Endothelial cell of umbilical vein (primary cell): ENCODE results near the gene MYO5B. TPM values are rescaled to one million over a fixed set of nuclear protein-coding genes. Genes with fewer than 3 reads are reported as not detected.

ENCODE experiments used
- BruUV-seq: library from RNA; stranded (reverse); fragments of 400-500 nt; replicated peaks from 2 replicates; lab custom pipeline; 2021; lab: Mats Ljungman, UMichigan
- CTCF ChIA-PET: fragments of 300-600, 350-600 bp; sonication (Branson Sonifier 250); formaldehyde crosslinking; loops from one replicate; lab custom pipeline; 2021; ENCODE audit warnings: antibody characterized with exemption, inconsistent platforms; lab: Charles Lee
- POLR2A ChIA-PET: fragments of 300-600, 350-600 bp; sonication (Branson Sonifier 250); formaldehyde crosslinking; loops from one replicate; lab custom pipeline; 2021; ENCODE audit warnings: antibody characterized with exemption, inconsistent platforms; lab: Charles Lee
- DNase-seq: peaks from one replicate; pipeline ENCODE4 v3.0.0-alpha.2; 2011; ENCODE audit warnings: low read depth, low spot score
- FAIRE-seq: peaks from 2 replicates; lab custom pipeline; 2011; peaks lifted over from hg19 to GRCh38; lab: Jason Lieb, UNC
- H2AFZ ChIP-seq: 2 replicates; pipeline ENCODE4 v1.6.0; 2012; ENCODE audit warnings: low read depth, low read length, control low read depth, inconsistent platforms
- H3K27ac ChIP-seq: 2 replicates; pipeline ENCODE4 v1.5.1; 2011; ENCODE audit warnings: low read depth, mild to moderate bottlenecking, control low read depth, low read length, moderate library complexity; ENCODE audit not compliant: insufficient read depth
- H3K27me3 ChIP-seq, 2 experiments: 2 replicates each; pipeline versions ENCODE4 v1.6.0 to v1.6.1; 2011; ENCODE audit warnings: low read length in 2 of 2, mixed read lengths in 1 of 2; ENCODE audit not compliant: control insufficient read depth in 2 of 2, insufficient read depth in 2 of 2
- H3K36me3 ChIP-seq, 2 experiments: 2 replicates in 1 of 2; 3 replicates in 1 of 2; pipeline ENCODE4 v1.5.1; 2011; ENCODE audit warnings: low read length in 2 of 2, mild to moderate bottlenecking in 1 of 2, moderate library complexity in 1 of 2; ENCODE audit not compliant: control insufficient read depth in 2 of 2, insufficient read depth in 2 of 2; ENCODE audit errors: extremely low read depth in 1 of 2
- H3K4me1 ChIP-seq: 3 replicates; pipeline ENCODE4 v1.5.1; 2011; ENCODE audit warnings: mild to moderate bottlenecking, low read length; ENCODE audit not compliant: control insufficient read depth, insufficient read depth; ENCODE audit errors: extremely low read depth
- H3K4me2 ChIP-seq: 2 replicates; pipeline ENCODE4 v1.6.1; 2011; ENCODE audit warnings: low read length, control low read depth, mixed read lengths; ENCODE audit not compliant: insufficient read depth
- H3K4me3 ChIP-seq, 3 experiments: fragments of 200-600 bp in 1 of 3; sonication (generic), shearing (Covaris generic) in 1 of 3; replicated peaks in 1 of 3; 2 replicates each; pipeline ENCODE4 v1.5.1; 2011 to 2016; ENCODE audit warnings: control low read depth in 3 of 3, low read length in 3 of 3, mild to moderate bottlenecking in 2 of 3, inconsistent platforms in 1 of 3, low read depth in 1 of 3, moderate library complexity in 1 of 3; ENCODE audit not compliant: insufficient read depth in 1 of 3
- H3K79me2 ChIP-seq: 2 replicates; pipeline ENCODE4 v1.6.0; 2012; ENCODE audit warnings: low read length, inconsistent platforms; ENCODE audit not compliant: control insufficient read depth, insufficient read depth
- H3K9ac ChIP-seq: replicated peaks from 2 replicates; pipeline ENCODE3; 2011; ENCODE audit warnings: low read length, control low read depth; ENCODE audit not compliant: insufficient read depth; ENCODE audit errors: extremely low read depth
- H3K9me1 ChIP-seq: replicated peaks from 3 replicates; pipeline ENCODE4 v1.6.0; 2011; ENCODE audit warnings: mild to moderate bottlenecking, low read length; ENCODE audit not compliant: control insufficient read depth, insufficient read depth; ENCODE audit errors: extremely low read depth
- H3K9me3 ChIP-seq: replicated peaks from 2 replicates; pipeline ENCODE4 v1.5.1; 2012; ENCODE audit warnings: low read length, inconsistent platforms; ENCODE audit not compliant: control insufficient read depth, insufficient read depth
- H4K20me1 ChIP-seq: replicated peaks from 2 replicates; pipeline ENCODE3; 2011; ENCODE audit warnings: mild to moderate bottlenecking, low read length; ENCODE audit not compliant: control insufficient read depth, insufficient read depth; ENCODE audit errors: extremely low read depth
- CTCF ChIP-seq, 2 donors: IDR thresholded peaks; 1 replicate in 1 of 2; 2 replicates in 1 of 2; pipeline ENCODE4 v1.5.1; 2011; ENCODE audit warnings: low read length in 2 of 2, mild to moderate bottlenecking in 2 of 2, moderate library complexity in 2 of 2, control low read depth in 1 of 2, inconsistent platforms in 1 of 2, low read depth in 1 of 2; ENCODE audit not compliant: insufficient read depth in 1 of 2; ENCODE audit errors: extremely low read depth in 1 of 2
- EZH2 ChIP-seq: IDR thresholded peaks from 2 replicates; pipeline ENCODE4 v1.6.1; 2012; ENCODE audit warnings: borderline replicate concordance, low read depth, mild to moderate bottlenecking, moderate library complexity, low read length, inconsistent platforms; ENCODE audit not compliant: severe bottlenecking
- FOS ChIP-seq: IDR thresholded peaks from 2 replicates; pipeline ENCODE4 v1.6.1; 2011; ENCODE audit warnings: mild to moderate bottlenecking, low read length, moderate library complexity, borderline replicate concordance; ENCODE audit not compliant: insufficient read depth
- GATA2 ChIP-seq: IDR thresholded peaks from 2 replicates; pipeline ENCODE4 v1.7.0; 2011; ENCODE audit warnings: low read depth, mild to moderate bottlenecking, moderate library complexity, mixed read lengths, low read length; ENCODE audit not compliant: insufficient read length, insufficient read depth
- JUN ChIP-seq: IDR thresholded peaks from 2 replicates; pipeline ENCODE4 v1.6.1; 2011; ENCODE audit warnings: borderline replicate concordance, low read depth; ENCODE audit not compliant: insufficient read length, insufficient read depth
- MYC ChIP-seq: IDR thresholded peaks from one replicate; pipeline ENCODE4 v1.6.1; 2011; ENCODE audit warnings: mild to moderate bottlenecking, low read depth, low read length
- POLR2A ChIP-seq: IDR thresholded peaks from 2 replicates; pipeline ENCODE4 v1.6.1; 2012; ENCODE audit warnings: low read depth, mild to moderate bottlenecking, control low read depth, low read length
- POLR2AphosphoS5 ChIP-seq: IDR thresholded peaks from 2 replicates; pipeline ENCODE4 v1.6.1; 2012; ENCODE audit warnings: low read depth, mild to moderate bottlenecking, control low read depth, low read length, moderate library complexity; ENCODE audit not compliant: insufficient read depth
- dilution Hi-C: fragments of 300-500 bp; cut with MboI; formaldehyde crosslinking; loops from one replicate; pipeline ENCODE4 v1.15.0; 2019; ENCODE audit warnings: low sequenced_read_pairs; ENCODE audit not compliant: extremely low pct_ligation_motif_present
- intact Hi-C: fragments of 100-400 bp; cut with micrococcal nuclease; formaldehyde crosslinking; loops from one replicate; pipeline ENCODE4 v1.10.0; 2022
- polyA plus RNA-seq, 4 experiments: library from polyadenylated mRNA; depleted of rRNA in 3 of 4; stranded (reverse) in 3 of 4; unstranded in 1 of 4; fragments of >200 nt; gene quantifications; 2 replicates each; pipeline versions ENCODE4 v1.2.1 to v1.2.3, GENCODE V29; 2011 to 2012; ENCODE audit warnings: missing spikeins in 1 of 4
- total RNA-seq: library from RNA; stranded (reverse); gene quantifications from 2 replicates; pipeline ENCODE4 v1.2.3, GENCODE V29; 2021
- TF ChIP-seq, protein P1 (sequence below): IDR thresholded peaks from 2 replicates; pipeline ENCODE4 v1.6.1; 2011; ENCODE audit not compliant: insufficient read depth, insufficient read length

MYO5B gene
- total and polyA plus RNA-seq, 2 donors (not counting 3 experiments of a cell fraction or from before 2014, with no cell fraction given) = 0.54 to 1.1 TPM

DNA sequence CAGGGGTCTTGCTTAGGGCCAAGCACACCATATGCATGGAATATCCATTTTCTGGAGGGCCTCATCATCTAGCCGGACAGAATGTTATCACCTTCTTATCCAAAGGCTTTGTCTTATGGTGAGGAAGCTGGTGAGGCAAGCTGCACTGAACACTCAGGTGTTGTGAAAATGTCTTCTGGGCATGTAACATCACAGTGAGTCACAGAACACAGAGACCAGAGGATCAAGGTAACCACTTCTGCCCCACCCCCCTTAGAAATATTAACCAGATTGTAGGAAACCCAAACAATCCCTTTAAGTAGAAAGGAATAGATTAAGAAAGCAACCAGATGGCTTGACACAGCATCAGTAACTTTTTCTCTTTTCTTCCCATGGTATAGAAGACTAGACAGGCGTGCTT, 51.1 kb downstream of the MYO5B start:
- Histone ChIP-seq H3K36me3 (no peaks in the 10 kb centered on the region), H3K4me1 (no peaks in the 10 kb centered on the region), H3K9me3 (no peaks in the 10 kb centered on the region), H2AFZ (no peak overlapping the region), H3K79me2 (no peaks in the 10 kb centered on the region), H3K9me1 (no peaks in the 10 kb centered on the region), H3K27ac (no peak overlapping the region), H3K4me2 (no peak overlapping the region), H4K20me1 (no peaks in the 10 kb centered on the region), H3K9ac (no peak overlapping the region), H3K27me3 (no peaks in the 10 kb centered on the region), H3K4me3 (no peak overlapping the region)
- ChIA-PET POLR2A (no interaction called here), CTCF (no interaction called here)
- intact Hi-C loops (no loop called here), dilution Hi-C loops (no loop called here)
- DNase-seq = no peak
- BruUV-seq = no TSS peak
- FAIRE-seq = no peak
- TF ChIP-seq JUN = no peak
- no peak for TF ChIP-seq CTCF (IDR thresholded peaks at IDR 0.05; ENCODE audit: extremely low read depth in 1 of 2, insufficient read depth in 1 of 2, low read depth in 1 of 2, low read length in 2 of 2)
- no peak for TF ChIP-seq GATA2
- no peak for TF ChIP-seq MYC
- no peak for TF ChIP-seq FOS
- no peak for TF ChIP-seq POLR2AphosphoS5
- TF ChIP-seq POLR2A = no peak
- no peak for TF ChIP-seq EZH2
- TF ChIP-seq, protein P1, sequence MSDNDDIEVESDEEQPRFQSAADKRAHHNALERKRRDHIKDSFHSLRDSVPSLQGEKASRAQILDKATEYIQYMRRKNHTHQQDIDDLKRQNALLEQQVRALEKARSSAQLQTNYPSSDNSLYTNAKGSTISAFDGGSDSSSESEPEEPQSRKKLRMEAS = no peak
